ENCODE measurements around the gene LMAN1. TPM values are rescaled to one million over a fixed set of nuclear protein-coding genes. Genes with fewer than 3 reads are reported as not detected.

LMAN1 gene
- total and polyA plus RNA-seq, 2 of the 4 experiments (the other 2 are of a cell fraction), result 83.1 to 213 TPM

- H3K4ac ChIP-seq (ENCODE audit: low read depth, low read length), result no peak overlapping the region
- H2AFZ ChIP-seq (replicated peaks; ENCODE audit: low read length, poor library complexity), result no peak overlapping the region
- H2AK9ac ChIP-seq (replicated peaks; ENCODE audit: low read depth, low read length, poor library complexity), result no peak overlapping the region
- ChIA-PET POLR2A (ENCODE audit: unreplicated experiment) (no interaction called here), CTCF (no interaction called here)
- no peak overlapping the region for H3K27ac ChIP-seq (ENCODE audit: insufficient read depth, low read length)
- H4K20me1 ChIP-seq (ENCODE audit: insufficient read depth, low read length), result peaks cover 17% of the 10 kb centered on the region; the same call in 1 of the 2 replicates
- H3K18ac ChIP-seq (ENCODE audit: low read depth, low read length), result no peak overlapping the region
- intact Hi-C loops (cut with micrococcal nuclease) (no loop called here), in situ Hi-C loops (cut with MboI; ENCODE audit: low sequenced_read_pairs) (no loop called here), dilution Hi-C loops (cut with HindIII; ENCODE audit: low sequenced_read_pairs, unreplicated experiment) (no loop called here)
- no peaks in the 10 kb centered on the region for H3K4me1 ChIP-seq (ENCODE audit: control insufficient read depth, insufficient read depth, low read length)
- H3K56ac ChIP-seq (ENCODE audit: extremely low read depth, insufficient read depth, low read length), result no peak overlapping the region
- no peak overlapping the region for H2BK5ac ChIP-seq (ENCODE audit: low read depth, low read length, poor library complexity, severe bottlenecking)
- peaks cover 23% of the 10 kb centered on the region for H3K36me3 ChIP-seq (ENCODE audit: control insufficient read depth, insufficient read depth, low read length)
- H4K8ac ChIP-seq (ENCODE audit: low read depth in 2 of 2, low read length in 2 of 2), result no peak overlapping the region
- no peaks in the 10 kb centered on the region for H3K9me1 ChIP-seq (ENCODE audit: insufficient read depth, low read length)
- H3K4me3 ChIP-seq (ENCODE audit: insufficient read depth, low read depth, low read length), result no peak overlapping the region
- H3K9ac ChIP-seq (ENCODE audit: low read depth, low read length), result no peak overlapping the region
- ATAC-seq (ENCODE audit: low read depth), result peak; percentile 32; the same call in 1 of the 2 replicates
- H4K91ac ChIP-seq (ENCODE audit: insufficient read depth, low read depth, low read length), result no peak overlapping the region
- H2BK120ac ChIP-seq (ENCODE audit: low read depth, low read length), result no peak overlapping the region
- H3K79me1 ChIP-seq (ENCODE audit: low read depth in 1 of 2, low read length in 2 of 2), result peaks cover 20 to 35% of the 10 kb centered on the region in 2 experiments
- no peak overlapping the region for H3K14ac ChIP-seq (replicated peaks; ENCODE audit: low read depth, low read length)
- no peak overlapping the region for H2AK5ac ChIP-seq (ENCODE audit: low read depth, low read length)
- H2BK15ac ChIP-seq (ENCODE audit: low read depth, low read length), result no peak overlapping the region
- H3K27me3 ChIP-seq (ENCODE audit: control insufficient read depth, insufficient read depth, low read length), result no peaks in the 10 kb centered on the region
- no peak overlapping the region for H3K23ac ChIP-seq (ENCODE audit: low read depth, low read length)
- TF ChIP-seq, protein P1, sequence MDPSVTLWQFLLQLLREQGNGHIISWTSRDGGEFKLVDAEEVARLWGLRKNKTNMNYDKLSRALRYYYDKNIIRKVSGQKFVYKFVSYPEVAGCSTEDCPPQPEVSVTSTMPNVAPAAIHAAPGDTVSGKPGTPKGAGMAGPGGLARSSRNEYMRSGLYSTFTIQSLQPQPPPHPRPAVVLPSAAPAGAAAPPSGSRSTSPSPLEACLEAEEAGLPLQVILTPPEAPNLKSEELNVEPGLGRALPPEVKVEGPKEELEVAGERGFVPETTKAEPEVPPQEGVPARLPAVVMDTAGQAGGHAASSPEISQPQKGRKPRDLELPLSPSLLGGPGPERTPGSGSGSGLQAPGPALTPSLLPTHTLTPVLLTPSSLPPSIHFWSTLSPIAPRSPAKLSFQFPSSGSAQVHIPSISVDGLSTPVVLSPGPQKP (IDR thresholded peaks at IDR 0.05; ENCODE audit: borderline replicate concordance, low read depth, low read length), result no peak
- TF ChIP-seq, protein P2, sequence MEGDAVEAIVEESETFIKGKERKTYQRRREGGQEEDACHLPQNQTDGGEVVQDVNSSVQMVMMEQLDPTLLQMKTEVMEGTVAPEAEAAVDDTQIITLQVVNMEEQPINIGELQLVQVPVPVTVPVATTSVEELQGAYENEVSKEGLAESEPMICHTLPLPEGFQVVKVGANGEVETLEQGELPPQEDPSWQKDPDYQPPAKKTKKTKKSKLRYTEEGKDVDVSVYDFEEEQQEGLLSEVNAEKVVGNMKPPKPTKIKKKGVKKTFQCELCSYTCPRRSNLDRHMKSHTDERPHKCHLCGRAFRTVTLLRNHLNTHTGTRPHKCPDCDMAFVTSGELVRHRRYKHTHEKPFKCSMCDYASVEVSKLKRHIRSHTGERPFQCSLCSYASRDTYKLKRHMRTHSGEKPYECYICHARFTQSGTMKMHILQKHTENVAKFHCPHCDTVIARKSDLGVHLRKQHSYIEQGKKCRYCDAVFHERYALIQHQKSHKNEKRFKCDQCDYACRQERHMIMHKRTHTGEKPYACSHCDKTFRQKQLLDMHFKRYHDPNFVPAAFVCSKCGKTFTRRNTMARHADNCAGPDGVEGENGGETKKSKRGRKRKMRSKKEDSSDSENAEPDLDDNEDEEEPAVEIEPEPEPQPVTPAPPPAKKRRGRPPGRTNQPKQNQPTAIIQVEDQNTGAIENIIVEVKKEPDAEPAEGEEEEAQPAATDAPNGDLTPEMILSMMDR (conservative IDR thresholded peaks at IDR 0.05; ENCODE audit: low read depth, low read length), result no peak
- TF ChIP-seq CEBPB (IDR thresholded peaks at IDR 0.05; ENCODE audit: low read depth, low read length) (no peak), MAFK (IDR thresholded peaks at IDR 0.05; ENCODE audit: low read depth, low read length) (no peak)
- TF ChIP-seq, protein P3, sequence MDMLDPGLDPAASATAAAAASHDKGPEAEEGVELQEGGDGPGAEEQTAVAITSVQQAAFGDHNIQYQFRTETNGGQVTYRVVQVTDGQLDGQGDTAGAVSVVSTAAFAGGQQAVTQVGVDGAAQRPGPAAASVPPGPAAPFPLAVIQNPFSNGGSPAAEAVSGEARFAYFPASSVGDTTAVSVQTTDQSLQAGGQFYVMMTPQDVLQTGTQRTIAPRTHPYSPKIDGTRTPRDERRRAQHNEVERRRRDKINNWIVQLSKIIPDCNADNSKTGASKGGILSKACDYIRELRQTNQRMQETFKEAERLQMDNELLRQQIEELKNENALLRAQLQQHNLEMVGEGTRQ (IDR thresholded peaks at IDR 0.05; ENCODE audit: low read depth, low read length), result no peak
- H2BK20ac ChIP-seq (ENCODE audit: low read depth, low read length), result no peak overlapping the region
- no TSS peak for BruUV-seq (replicated peaks)
- H3K9me3 ChIP-seq (ENCODE audit: control insufficient read depth, insufficient read depth, low read length), result peaks cover 2% of the 10 kb centered on the region; the same call in 1 of the 2 replicates
- no peak overlapping the region for H3K4me2 ChIP-seq (ENCODE audit: low read depth, low read length)
- no peak overlapping the region for H4K5ac ChIP-seq (ENCODE audit: low read depth, low read length)
- DNase-seq, result no peak
- no CpG with 5 or more reads among the region's 1 CpG for WGBS, 2 experiments (ENCODE audit: extremely low coverage in 2 of 2, insufficient read length in 1 of 2)
Measured at GRCh38 chr18:59344996-59345395, 14.1 kb downstream of the LMAN1 start.
